ENCODE data around the gene RPS16.

The RPS16 gene

GRCh38 chr19:39384839-39385568, 50.7 kb downstream of the RPS16 start:
- no peak for DNase-seq
